ENCODE data around the gene EIF3B.
"Not testable (repeated sequence)": the region's sequence is repeated elsewhere in the genome, so short reads cannot be mapped to it uniquely, and the experiment has no call there.

The EIF3B gene

DNA sequence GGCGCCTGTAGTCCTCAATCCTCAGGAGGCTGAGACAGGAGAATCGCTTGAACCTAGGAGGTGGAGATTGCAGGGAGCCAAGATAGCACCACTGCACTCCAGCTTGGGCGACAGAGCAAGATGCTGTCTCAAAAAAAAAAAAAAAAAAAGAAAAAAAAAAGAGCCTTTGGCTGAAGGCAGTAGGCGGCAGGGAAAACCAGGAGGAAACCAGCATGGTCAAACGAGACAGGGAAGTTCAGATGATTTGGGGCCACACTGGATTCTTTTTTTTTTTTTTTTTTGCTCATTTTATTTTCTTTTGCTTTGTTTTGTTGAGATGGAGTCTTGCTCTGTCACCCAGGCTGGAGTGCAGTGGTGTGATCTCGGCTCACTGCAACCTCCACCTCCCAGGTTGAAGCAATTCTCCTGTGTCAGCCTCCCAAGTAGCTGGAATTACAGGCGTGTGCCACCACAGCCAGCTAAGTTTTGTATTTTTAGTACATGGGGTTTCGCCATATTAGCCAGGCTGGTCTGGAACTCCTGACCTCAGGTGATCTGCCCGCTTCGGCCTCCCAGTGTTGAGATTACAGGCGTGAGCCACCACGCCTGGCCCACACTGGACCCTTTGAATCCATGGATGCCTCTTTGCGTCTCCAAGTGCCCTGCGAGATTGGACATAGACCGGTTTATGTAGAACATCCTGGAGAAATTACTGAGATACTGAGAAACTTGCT lies 7.1 kb upstream of the EIF3B start:
- not testable (repeated sequence) for DNase-seq (ENCODE audit: low spot score)

DNA sequence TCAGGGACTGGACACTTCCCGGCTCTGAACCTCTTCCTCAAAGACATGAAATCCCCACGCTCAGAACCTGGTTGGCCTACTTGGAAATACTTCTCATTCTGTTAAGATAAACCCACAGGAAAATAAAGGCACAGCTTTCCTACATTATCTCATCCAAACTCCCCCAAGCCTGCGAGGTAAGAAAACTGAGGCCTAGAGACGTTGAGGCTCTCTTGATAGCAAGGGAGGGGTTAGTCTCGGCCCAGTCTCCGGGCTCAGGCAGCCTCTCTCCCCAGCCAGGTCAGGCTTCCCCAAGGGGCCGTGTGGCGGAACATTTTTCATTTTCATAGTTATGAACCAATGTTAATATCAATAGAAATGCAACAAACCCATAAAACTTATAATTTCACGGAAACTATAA lies 4.6 kb upstream of the EIF3B start:
- no peak for DNase-seq (ENCODE audit: low spot score)

DNA sequence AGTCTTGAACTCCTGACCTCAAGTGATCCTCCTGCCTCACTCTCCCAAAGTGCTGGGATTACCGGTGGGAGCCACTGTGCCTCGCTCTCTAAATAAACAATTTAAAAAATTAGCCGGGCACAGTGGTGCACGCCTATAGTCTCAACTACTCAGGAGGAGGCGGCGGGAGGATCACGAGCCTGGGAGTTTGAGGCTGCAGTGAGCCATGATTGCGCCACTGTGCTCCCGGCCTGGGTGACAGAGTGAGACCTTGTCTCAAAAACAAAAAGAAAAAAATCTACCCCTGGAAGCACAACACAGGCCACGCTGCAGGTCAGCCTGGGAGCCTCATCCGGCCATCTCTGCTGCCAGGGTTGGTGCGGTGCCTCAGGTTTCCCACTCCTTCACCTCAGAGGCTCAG lies 3.8 kb upstream of the EIF3B start:
- DNase-seq (ENCODE audit: low spot score), result no peak

DNA sequence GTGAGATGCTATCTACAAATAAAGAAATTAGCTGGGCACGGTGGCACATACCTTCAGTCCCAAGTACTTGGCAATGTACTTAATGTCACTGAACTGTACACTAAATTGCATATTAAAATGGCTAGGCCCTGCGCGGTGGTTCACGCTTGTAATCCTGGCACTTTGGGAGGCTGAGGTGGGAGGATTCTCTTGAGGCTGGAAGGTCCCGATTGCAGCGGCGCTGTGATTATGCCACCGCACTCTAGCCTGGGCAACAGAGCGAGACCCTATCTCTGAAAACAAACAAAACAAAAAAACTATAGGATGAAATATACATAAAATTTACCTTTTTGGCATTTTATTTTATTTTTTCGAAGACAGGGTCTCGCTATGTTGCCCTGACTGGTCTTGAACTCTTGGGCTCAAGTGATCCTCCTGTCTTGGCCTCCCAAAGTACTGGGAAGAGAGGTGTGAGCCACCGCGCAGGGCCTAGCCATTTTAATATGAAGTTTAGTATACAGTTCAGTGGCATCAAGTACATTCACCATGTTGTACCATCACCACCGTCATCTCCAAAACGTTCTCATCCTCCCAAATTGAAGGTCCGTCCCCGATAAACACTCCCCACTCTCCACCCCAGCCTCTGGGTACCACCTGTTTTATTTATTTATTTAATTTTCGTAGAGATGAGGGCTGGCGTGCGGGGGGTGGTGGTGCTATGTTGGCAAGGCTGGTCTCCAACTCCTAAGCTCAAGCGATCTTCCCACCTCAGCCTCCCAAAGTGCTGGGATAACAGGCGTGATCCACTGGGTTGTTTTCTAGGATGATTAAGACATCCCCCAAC lies 1.3 kb upstream of the EIF3B start:
- DNase-seq (ENCODE audit: low spot score), result no peak

DNA sequence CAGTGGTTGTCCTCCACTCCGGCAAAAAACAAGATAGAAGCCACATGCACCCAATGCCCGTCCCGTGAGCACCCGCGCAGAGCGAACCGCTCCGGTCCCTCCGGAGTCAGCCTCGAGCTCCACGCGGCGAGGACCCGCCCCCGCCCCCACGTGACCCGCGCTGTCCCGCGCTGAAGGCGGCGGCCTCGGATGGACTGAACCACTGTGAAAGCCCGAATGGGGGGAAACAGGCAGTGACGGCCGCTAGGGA lies 766 bp upstream of the EIF3B start:
- DNase-seq (ENCODE audit: low spot score), result peak; percentile 93

DNA sequence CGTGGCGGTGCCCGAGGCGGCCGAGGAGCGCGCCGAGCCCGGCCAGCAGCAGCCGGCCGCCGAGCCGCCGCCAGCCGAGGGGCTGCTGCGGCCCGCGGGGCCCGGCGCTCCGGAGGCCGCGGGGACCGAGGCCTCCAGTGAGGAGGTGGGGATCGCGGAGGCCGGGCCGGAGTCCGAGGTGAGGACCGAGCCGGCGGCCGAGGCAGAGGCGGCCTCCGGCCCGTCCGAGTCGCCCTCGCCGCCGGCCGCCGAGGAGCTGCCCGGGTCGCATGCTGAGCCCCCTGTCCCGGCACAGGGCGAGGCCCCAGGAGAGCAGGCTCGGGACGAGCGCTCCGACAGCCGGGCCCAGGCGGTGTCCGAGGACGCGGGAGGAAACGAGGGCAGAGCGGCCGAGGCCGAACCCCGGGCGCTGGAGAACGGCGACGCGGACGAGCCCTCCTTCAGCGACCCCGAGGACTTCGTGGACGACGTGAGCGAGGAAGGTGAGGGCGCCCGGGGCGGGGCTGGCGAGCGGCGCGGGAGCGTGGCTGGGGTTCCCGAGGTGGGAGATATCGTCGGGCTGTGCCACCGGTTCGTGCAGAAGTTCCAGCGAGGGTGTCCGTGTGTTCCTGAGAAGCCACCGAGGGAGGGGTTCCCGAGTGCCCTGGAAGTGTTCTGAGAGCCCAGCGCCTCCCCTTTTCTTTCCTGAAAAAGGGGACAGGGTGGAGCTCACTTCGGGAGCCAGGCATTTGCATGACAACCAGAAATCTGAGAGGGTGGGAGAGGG lies 495 bp downstream of the EIF3B start:
- DNase-seq (ENCODE audit: low spot score), result no peak

DNA sequence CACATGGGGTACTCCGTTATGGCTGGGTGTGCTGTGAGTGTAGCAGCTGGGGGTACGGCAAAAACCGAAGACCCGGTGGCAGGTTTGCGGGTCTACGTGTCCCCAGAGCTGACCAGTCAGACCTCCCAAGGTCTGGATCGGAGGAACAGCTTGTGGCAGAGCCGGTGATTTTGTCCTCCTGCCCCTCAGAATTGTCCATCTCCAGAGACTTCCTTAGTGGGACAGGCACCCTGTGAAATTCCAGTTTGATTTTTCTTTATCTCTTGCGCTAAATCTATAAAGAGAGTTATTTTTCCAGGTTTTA lies 1.0 kb downstream of the EIF3B start:
- no peak for DNase-seq (ENCODE audit: low spot score)

DNA sequence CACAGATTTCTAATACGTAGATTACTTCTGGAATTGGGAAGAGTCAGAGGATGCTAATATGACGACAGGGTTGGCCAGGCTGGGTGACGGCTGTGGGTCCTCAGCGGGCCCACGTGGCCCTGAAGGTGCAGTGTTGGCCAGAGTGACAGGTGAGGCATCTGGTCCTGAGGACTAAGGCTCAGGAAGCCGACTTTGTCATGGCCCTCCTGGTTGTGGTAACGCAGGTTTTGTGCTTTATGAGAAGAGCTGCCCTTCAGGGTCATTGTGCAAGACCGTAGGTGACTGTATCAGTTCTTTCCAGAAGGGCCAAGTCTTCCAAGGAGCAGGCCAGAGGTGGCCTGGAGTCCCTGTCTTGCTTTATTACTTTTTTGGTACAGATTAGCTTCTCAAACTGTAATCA lies 2.5 kb downstream of the EIF3B start:
- no peak for DNase-seq (ENCODE audit: low spot score)

DNA sequence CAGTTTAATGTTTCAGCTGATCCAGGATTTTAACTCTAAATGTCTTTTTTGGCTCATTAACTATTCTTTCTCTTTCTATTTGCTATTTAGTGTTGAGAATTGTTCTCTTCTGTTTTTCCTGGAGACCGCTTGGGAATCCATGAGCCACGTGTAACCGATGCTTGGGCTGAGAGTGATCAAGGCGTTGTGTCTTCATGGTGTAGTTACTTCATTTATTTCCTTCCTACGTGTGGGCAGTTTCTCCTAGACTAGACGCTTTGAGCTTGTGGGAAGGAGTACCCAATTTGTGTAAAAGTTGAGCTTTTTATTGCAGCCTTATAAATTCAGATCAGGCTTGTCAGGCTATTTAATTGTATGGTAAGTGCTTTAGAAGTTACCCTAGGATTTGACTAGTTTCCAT lies 2.9 kb downstream of the EIF3B start:
- no peak for DNase-seq (ENCODE audit: low spot score)

DNA sequence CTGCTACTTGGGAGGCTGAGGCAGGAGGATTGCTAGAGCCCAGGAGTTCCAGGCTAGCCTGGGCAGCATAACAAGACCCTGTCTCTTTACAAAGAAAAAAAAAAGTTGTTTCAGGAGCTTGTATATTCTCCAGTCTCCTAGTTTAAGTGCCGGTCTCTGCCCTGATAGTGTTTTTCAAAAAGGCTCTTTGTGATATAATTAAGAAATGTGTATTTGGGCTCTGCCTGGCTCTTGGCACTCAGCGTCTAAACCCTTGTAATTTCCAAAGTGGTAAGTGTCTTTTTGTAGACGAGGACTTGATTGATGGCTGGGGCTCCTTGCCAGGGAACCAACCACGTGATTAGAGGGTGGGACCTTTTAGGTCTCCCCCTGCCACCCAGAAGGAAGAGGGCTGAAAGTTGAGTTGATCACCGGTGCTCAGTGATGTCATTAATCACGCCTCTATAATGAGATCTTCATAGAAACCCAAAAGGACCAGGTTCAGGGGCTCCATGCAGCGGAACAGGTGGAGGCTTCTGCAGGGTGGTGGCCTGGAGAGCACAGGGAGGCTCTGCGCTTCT lies 4.4 kb downstream of the EIF3B start:
- DNase-seq (ENCODE audit: low spot score), result peak; percentile 30

DNA sequence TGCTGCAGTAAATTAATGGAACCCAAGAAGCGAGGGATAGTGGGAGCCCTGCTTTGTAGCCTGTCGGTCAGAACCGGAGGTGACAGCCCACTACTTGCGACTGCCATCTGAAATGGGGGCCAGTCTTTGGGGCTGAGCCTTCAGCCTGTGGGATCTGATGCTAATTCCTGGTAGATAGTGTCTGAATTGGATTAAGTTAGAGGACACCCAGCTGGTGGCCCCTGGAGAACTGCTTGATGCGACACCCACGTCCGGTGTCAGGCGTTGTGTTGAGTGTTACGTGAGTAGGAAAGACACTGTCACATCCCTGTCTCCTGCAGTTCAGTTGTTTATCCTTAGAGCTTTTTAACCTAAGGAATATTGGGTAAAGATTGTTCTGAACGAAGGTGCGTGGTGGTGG lies 5.0 kb downstream of the EIF3B start:
- DNase-seq (ENCODE audit: low spot score), result no peak

DNA sequence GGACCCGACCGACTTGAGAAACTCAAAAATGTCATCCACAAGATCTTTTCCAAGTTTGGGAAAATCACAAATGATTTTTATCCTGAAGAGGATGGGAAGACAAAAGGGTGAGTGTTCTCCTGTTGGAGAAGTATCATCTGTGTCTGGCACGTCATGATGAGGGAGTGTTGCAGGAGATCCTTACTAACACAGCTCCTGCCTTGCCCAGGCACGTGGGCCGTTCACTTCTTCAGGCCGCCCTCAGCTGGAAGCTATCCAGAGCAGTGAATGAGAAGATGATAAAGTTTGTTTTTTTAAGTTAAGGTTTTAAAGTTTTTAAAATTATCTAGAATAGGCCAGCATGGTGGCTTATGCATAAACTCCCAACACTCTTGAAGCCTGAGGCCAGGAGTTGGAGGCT lies 6.2 kb downstream of the EIF3B start:
- DNase-seq (ENCODE audit: low spot score), result peak; percentile 77

DNA sequence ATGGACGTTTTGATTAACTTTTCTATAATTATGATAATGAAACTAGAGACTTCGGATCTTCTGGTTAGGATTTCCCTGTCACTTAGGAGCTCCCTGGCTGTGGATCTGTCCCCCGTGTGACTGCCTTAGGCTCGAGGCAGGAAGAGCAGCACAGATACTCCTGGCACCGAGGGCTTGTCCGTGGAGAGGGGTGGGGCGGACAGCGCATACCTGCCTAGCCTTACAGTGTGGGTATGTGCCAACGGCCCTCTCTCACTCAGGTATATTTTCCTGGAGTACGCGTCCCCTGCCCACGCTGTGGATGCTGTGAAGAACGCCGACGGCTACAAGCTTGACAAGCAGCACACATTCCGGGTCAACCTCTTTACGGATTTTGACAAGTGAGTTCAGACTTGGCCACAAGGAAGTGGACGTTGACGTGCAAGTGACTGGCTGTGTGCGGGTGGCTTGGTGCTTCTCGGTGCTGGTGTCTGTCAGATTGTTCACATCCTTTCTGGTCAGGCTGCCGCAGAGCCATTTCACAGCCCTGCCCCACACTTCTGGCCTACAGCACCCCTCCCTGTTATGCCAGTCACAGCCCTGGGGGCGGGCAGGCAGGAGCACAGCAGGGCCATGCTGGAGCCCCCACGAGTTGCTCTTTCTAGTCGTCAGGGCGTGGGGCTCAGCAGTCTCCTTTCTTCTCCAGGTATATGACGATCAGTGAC lies 7.9 kb downstream of the EIF3B start:
- no peak for DNase-seq (ENCODE audit: low spot score)

DNA sequence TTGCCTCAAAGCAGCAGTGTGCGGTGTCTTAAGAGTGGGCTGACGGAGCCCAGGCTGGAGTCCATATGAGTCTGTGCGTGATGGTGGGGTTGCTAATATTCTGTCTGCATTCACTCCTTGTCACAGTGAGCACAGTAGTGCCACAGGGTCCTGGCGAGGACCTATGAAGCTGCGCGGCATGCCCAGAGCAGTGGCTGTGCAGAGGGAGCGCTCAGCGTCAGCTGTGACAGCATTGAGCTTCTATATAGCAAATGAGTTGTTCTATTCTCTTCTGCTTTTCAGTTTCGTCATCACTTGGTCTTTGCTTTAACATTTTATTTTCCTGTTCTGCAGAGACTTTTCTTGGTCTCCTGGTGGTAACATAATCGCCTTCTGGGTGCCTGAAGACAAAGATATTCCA lies 14.5 kb downstream of the EIF3B start:
- no peak for DNase-seq (ENCODE audit: low spot score)

DNA sequence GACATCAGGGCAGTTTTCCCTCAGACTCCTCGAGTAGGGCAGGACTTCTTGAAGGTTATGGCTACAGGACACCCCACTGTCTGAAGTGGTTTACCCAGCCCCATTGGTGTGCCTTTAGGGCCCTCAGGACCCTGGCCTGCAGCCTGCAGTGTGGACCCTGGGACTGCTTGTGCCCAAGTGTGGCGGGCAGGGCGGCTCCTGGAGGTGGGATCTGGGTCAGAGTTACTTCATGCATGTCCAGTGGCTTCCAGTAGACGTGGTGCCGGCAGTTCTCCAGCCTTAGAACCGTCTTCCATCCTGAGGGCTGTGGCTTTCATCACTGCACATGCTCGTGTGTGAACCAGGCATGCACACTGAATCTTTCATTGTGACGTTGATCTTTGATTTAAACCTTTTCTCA lies 16.7 kb downstream of the EIF3B start:
- DNase-seq (ENCODE audit: low spot score), result no peak

DNA sequence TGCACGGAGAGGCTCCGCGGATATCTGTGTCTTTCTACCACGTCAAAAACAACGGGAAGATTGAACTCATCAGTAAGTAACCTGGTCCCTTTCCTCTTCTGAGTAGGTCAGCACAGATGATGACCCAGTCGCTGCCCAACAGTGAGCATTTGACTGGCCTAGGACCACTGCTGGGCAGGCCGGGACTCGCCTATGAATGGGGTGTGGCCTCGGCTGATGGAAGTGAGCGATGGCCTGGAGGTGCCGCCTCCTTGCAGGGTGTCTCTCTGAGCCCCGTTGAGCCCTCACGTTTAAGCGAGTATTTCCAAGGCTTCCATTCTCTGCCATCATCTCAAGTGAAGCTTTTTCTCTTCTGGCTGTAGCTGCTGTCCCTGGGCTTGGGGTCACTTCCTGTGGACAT lies 18.1 kb downstream of the EIF3B start:
- DNase-seq (ENCODE audit: low spot score), result no peak

DNA sequence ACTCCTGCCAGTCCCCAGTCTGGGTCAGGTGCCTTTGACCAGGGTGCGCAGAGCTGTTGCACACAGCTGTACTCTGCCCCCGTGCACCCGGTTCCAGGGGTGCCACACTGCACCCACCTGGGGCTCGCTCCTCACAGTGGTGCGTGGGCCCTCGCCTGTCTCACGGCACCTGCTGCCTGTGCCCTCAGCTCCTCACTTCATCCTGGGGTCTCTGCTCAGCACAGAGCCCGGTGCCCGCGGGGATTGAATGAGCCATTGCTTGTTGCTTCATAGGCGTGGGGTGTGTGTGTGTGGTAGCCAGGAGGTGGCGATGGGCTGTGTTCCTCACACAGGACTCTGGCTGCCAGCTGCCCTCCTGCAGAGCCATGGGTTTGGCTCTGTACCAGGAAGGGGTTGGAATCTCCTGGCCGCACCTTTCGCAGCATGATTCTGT lies 18.5 kb downstream of the EIF3B start:
- no peak for DNase-seq (ENCODE audit: low spot score)

DNA sequence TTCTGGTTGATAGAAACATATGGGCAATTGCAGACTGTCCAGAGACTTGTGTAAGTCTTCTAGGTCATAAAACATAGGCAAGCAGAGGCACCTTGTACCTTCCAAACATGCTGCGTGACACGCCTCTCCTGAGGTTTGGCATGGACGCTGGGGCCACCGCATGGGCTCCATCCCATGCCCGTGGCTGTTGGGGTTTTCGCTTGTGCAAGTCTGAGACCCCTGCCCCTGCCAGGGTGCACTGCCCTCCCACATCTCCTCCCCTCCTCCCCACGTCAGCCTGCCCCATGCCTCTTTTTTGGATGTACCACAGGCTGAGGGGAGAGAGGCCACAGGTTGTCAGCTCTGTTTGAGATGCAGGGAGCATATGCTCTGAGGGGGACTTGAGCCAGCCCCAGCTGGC lies 19.0 kb downstream of the EIF3B start:
- DNase-seq (ENCODE audit: low spot score), result no peak

DNA sequence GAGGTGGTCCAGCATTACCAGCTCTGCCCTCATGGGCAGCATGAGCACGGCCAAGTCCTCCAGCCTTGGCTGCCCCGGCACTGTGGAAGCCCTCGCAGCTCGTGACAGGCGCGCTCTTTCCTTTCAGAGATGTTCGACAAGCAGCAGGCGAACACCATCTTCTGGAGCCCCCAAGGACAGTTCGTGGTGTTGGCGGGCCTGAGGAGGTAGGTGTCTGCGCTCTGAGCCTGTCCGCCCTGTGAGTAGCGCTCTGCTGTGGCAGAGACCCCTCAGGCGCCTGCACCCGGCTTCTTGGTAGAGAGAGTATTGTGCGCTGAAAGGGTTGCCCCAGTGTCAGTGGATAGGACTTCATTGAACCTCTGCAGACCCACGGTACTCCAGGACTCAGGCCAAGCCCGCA lies 19.8 kb downstream of the EIF3B start:
- DNase-seq (ENCODE audit: low spot score), result no peak

DNA sequence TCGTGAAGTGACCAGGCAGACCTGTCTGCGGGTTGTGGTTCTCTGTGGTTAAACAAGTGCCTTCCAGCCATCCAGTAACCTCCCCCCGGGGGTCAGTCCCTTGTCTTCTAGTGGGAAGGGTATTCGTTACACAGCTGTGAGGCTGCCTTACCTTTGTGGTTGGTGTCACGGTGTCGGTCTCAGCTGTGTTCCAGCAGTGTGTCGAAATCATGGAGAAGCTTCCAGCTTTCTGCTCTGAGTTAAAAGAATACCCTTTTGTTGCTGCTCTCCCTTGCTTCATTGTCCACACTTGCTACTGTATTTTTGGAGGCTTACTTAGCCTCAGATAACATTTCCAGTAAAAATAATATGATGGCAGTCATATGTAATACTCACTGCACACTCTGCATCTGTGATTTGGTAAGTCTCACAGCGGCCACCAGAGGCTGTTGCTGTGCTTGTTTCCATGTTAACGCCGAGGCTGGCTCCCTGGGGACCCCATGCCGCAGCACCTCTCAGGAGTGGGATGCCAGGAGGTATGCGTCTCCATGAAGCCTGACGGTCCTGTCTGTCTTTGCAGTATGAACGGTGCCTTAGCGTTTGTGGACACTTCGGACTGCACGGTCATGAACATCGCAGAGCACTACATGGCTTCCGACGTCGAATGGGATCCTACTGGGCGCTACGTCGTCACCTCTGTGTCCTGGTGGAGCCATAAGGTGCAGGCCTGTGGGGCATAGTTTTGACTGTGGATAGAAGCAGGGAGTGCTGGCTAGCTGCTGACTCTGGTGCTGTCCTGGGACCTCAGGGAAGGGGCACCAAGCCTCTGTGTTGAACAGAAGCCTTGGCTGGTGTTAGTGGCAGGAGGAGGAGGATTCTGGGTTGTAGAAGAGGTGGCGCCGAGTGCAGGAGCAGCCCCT lies 20.5 kb downstream of the EIF3B start:
- no peak for DNase-seq (ENCODE audit: low spot score)

DNA sequence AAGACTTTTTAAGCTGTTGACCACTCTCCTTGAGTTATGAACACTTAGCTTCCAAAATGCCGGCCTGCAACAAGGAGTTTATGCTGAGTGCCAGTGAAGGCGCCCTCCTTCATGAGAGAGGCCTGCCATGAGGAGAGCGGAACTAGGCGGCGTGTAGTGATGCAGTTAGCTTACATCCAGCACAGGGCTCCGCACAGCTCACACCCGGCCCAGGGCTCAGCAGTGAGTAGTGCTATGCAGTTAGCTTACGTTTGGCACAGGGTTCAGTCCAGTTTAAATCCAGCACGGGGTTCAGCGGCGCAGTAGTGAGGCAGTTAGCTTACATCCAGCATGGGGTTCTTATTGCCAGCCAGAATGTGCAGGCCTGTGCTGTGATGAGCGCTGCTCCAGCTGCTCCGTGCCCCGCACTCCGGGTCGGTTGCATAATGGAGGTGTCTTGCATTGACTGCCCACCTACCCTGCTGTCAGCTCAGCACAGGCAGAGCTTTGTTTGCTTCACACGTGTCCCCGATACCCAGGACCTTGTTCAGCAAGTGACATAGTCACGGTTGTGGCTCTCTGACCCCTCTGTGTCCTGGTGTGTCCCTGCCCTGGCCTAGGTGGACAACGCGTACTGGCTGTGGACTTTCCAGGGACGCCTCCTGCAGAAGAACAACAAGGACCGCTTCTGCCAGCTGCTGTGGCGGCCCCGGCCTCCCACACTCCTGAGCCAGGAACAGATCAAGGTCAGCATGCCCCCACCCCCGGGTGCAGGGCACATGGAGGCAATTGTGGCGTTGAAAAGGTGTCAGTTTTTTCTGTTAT lies 21.9 kb downstream of the EIF3B start:
- no peak for DNase-seq (ENCODE audit: low spot score)

All from hematopoietic multipotent progenitor cell treated with erythropoietin and hydrocortisone succinate and interleukin-3 and kit ligand, for 15 days (in vitro differentiated cells).